GM19463 (cell line): ENCODE results near the gene KIRREL2.
"Not testable (repeated sequence)": the region's sequence is repeated elsewhere in the genome, so short reads cannot be mapped to it uniquely, and the experiment has no call there.

Source experiments
- ATAC-seq: cut with Tn5 transposase; IDR thresholded peaks from one replicate; pipeline ENCODE4 v1.9.1; 2021; ENCODE audit warnings: mild to moderate bottlenecking, moderate library complexity; ENCODE audit not compliant: unreplicated experiment

KIRREL2 gene

GRCh38 chr19:35868823-35869326 lies 12.2 kb downstream of the KIRREL2 start:
- no peak for ATAC-seq

- no peak for ATAC-seq
Measured at GRCh38 chr19:35869327-35870123, 12.8 kb downstream of the KIRREL2 start.

- not testable (repeated sequence) for ATAC-seq
Measured at GRCh38 chr19:35870124-35870736, 13.5 kb downstream of the KIRREL2 start.

- no peak for ATAC-seq
Measured at GRCh38 chr19:35870798-35871197, 14.1 kb downstream of the KIRREL2 start.

- no peak for ATAC-seq
Measured at GRCh38 chr19:35871611-35872010, 14.9 kb downstream of the KIRREL2 start.

- ATAC-seq = no peak
Measured at GRCh38 chr19:35872180-35872579, 15.5 kb downstream of the KIRREL2 start.

- no peak for ATAC-seq
Measured at GRCh38 chr19:35874392-35874930, 17.8 kb downstream of the KIRREL2 start.

- ATAC-seq = no peak
Measured at GRCh38 chr19:35879068-35879467, 22.4 kb downstream of the KIRREL2 start.

- no peak for ATAC-seq
Measured at GRCh38 chr19:35879770-35880317, 23.1 kb downstream of the KIRREL2 start.

- no peak for ATAC-seq
Measured at GRCh38 chr19:35882114-35882832, 25.6 kb downstream of the KIRREL2 start.

GRCh38 chr19:35883882-35884281 lies 27.2 kb downstream of the KIRREL2 start:
- ATAC-seq = no peak

GRCh38 chr19:35885225-35885738 lies 28.6 kb downstream of the KIRREL2 start:
- no peak for ATAC-seq

- no peak for ATAC-seq
Measured at GRCh38 chr19:35885904-35886303, 29.2 kb downstream of the KIRREL2 start.

GRCh38 chr19:35887197-35887596 lies 30.5 kb downstream of the KIRREL2 start:
- ATAC-seq = no peak

GRCh38 chr19:35888398-35888797 lies 31.7 kb downstream of the KIRREL2 start:
- no peak for ATAC-seq

GRCh38 chr19:35889370-35890112 lies 32.8 kb downstream of the KIRREL2 start:
- ATAC-seq = no peak

- ATAC-seq = no peak
Measured at GRCh38 chr19:35890113-35890650, 33.5 kb downstream of the KIRREL2 start.

- not testable (repeated sequence) for ATAC-seq
Measured at GRCh38 chr19:35891819-35892218, 35.1 kb downstream of the KIRREL2 start.

- ATAC-seq = no peak
Measured at GRCh38 chr19:35894342-35894741, 37.6 kb downstream of the KIRREL2 start.
